ENCODE measurements around the gene NFIB. TPM values are rescaled to one million over a fixed set of nuclear protein-coding genes. Genes with fewer than 3 reads are reported as not detected.

The NFIB gene
- total RNA-seq, 2 experiments from 2014 or later = not detected

DNA sequence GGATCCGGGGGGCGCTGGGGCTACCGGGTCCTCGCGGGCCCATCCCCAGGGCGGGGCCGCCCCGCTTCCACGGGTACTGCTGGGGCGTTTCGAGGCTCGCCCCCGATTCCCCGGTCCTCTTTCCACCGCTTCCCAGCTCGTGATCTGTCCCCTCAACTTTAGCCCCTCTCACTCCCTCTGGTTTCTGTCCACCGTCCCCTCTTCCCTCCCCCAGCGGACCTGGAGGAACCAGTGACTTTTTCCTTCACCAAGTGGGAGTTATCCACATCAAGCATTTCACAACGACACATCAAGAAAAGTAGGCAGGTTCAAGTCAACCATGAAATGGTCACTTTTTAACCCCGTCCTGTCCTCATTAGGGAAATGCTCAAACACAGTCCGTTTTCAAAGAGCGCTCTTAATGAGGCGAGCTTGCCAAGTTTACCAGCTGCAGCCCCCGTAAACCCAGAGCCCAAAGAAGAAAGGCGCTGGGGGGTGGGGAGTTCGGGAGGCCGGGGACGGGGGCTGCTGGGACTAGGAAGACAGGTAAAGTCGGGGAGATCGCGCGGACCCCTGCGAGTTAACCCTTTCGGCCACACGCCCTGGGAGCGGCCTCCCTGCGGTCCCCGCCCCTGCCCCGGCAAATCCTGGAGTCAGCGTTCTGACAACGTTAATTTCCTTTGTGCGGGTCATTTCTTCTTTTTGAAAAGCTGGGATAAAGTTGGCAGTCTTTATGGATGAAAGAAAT, 2.1 kb upstream of the NFIB start:
- peaks cover 18% of the 10 kb centered on the region for H3K4me1 Mint-ChIP-seq (ENCODE audit: low read depth)
- no peak overlapping the region for H3K27ac Mint-ChIP-seq
- H3K36me3 Mint-ChIP-seq (ENCODE audit: low read depth) = peaks cover 1% of the 10 kb centered on the region
- peaks cover 59% of the 10 kb centered on the region for H3K27me3 Mint-ChIP-seq (ENCODE audit: low read depth)
- peak overlapping the region; percentile 66 for H3K4me3 Mint-ChIP-seq
- CTCF ChIA-PET = no interaction called here
- DNase-seq = no peak
- no peaks in the 10 kb centered on the region for H3K9me3 Mint-ChIP-seq
- intact Hi-C loops (cut with micrococcal nuclease) = no loop called here

- H3K27ac Mint-ChIP-seq = no peak overlapping the region
- no peaks in the 10 kb centered on the region for H3K9me3 Mint-ChIP-seq
- CTCF ChIA-PET = no interaction called here
- peaks cover 52% of the 10 kb centered on the region for H3K27me3 Mint-ChIP-seq (ENCODE audit: low read depth)
- peak overlapping the region; percentile 72 for H3K4me3 Mint-ChIP-seq
- peak; percentile 16 for DNase-seq
- peaks cover 16% of the 10 kb centered on the region for H3K4me1 Mint-ChIP-seq (ENCODE audit: low read depth)
- H3K36me3 Mint-ChIP-seq (ENCODE audit: low read depth) = peaks cover 1% of the 10 kb centered on the region
- intact Hi-C loops (cut with micrococcal nuclease) = loop anchor here (1.0 kb wide), 1 partner anchor 7 kb away; no protein-coding TSS in a partner anchor
Observed at GRCh38 chr9:14314929-14315874, 1.3 kb upstream of the NFIB start.

GRCh38 chr9:14314424-14314928, 535 bp upstream of the NFIB start:
- CTCF ChIA-PET = no interaction called here
- DNase-seq = no peak
- H3K27ac Mint-ChIP-seq = no peak overlapping the region

DNA sequence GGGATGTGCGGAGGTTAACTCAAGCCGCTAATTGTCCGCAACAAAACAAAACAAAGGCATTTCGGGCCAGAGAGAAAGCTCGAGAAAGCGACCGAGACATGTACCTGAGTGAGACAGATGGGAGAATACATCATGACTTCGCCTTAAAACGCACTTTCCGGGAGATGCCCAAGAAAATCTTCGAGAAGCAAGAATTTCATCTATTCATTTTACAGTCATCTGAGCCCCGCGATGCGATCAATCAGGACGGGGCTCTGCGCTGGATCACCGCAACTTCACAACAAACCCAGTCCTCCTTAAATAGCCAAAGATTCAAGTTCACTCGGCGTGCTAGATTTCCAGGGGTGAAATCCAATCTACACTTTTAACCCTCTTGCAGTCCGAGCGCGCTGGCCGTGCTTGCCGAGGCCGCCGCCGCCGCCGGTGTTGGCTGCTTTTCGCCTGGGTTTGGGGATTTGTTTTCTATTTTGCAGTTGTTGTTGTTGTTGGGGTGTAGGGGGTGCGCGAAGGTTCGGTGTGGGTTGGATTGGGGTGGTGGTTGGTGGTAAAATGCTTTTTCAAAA, 482 bp downstream of the NFIB start:
- H3K27ac Mint-ChIP-seq = no peak overlapping the region
- intact Hi-C loops (cut with micrococcal nuclease) = loop anchor here (1.0 kb wide), 1 partner anchor 36 kb away; no protein-coding TSS in a partner anchor
- peak overlapping the region; percentile 71 for H3K4me3 Mint-ChIP-seq
- H3K27me3 Mint-ChIP-seq (ENCODE audit: low read depth) = peaks cover 60% of the 10 kb centered on the region
- peaks cover 16% of the 10 kb centered on the region for H3K4me1 Mint-ChIP-seq (ENCODE audit: low read depth)
- CTCF ChIA-PET = no interaction called here
- H3K36me3 Mint-ChIP-seq (ENCODE audit: low read depth) = peaks cover 1% of the 10 kb centered on the region
- peak; percentile 12 for DNase-seq
- no peaks in the 10 kb centered on the region for H3K9me3 Mint-ChIP-seq

More at GRCh38 chr9:14314424-14314928, 535 bp upstream of the NFIB start:
- Mint-ChIP-seq H3K4me3 (peak overlapping the region; percentile 72), H3K4me1 (ENCODE audit: low read depth) (peaks cover 16% of the 10 kb centered on the region), H3K9me3 (no peaks in the 10 kb centered on the region), H3K27me3 (ENCODE audit: low read depth) (peaks cover 53% of the 10 kb centered on the region), H3K36me3 (ENCODE audit: low read depth) (peaks cover 1% of the 10 kb centered on the region)
- intact Hi-C loops (cut with micrococcal nuclease) = loop anchor here (1.0 kb wide), 1 partner anchor 8 kb away; no protein-coding TSS in a partner anchor

DNA sequence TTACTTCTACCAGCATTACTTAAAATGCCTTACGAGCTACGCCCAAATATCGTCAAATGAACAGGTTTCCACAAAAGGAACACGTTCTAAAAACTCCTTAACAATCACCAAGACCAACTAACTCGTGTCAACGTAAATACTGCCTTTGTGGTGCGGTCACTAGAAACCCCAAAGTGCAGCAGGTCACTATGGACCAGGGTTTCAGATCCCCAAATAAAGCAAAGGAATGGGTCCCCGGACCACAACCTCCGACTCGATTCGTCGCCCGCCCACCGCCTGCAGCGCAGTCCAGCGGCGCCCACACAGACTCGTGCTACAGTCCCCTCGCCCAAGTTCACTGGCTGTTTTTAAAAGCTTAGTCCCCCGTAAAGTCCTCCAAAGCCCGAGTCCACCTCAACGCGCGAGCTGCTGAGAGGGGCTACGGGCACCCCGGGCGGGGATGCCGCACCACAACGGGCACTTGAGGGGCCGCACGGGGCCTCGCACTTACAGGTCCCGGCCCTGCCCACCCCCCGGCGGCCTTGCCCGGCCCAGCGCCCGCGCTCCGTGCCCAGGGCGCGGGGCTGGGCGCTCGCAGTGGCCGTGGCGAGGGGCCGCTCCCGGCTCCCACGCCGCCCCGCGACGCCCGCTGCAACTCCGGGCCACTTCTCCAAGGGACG, 1.1 kb downstream of the NFIB start:
- no peak for DNase-seq
- Mint-ChIP-seq H3K4me1 (ENCODE audit: low read depth) (peaks cover 16% of the 10 kb centered on the region), H3K27ac (no peak overlapping the region), H3K27me3 (ENCODE audit: low read depth) (peaks cover 62% of the 10 kb centered on the region), H3K36me3 (ENCODE audit: low read depth) (peaks cover 1% of the 10 kb centered on the region), H3K4me3 (peak overlapping the region; percentile 39), H3K9me3 (no peaks in the 10 kb centered on the region)
- intact Hi-C loops (cut with micrococcal nuclease) = loop anchor here (1.0 kb wide), 1 partner anchor 36 kb away; no protein-coding TSS in a partner anchor
- CTCF ChIA-PET = interaction anchor here (0.8 kb wide), 1 partner anchor 34 kb away, joined by 4 read pairs; no protein-coding TSS in a partner anchor

GRCh38 chr9:14311956-14312685, 1.8 kb downstream of the NFIB start:
- Mint-ChIP-seq H3K4me3 (peak overlapping the region; percentile 39), H3K27me3 (ENCODE audit: low read depth) (peaks cover 57% of the 10 kb centered on the region), H3K27ac (no peak overlapping the region), H3K9me3 (no peaks in the 10 kb centered on the region), H3K36me3 (ENCODE audit: low read depth) (peaks cover 1% of the 10 kb centered on the region), H3K4me1 (ENCODE audit: low read depth) (peaks cover 16% of the 10 kb centered on the region)
- CTCF ChIA-PET = interaction anchor here (0.8 kb wide), 1 partner anchor 35 kb away, joined by 4 read pairs; no protein-coding TSS in a partner anchor
- intact Hi-C loops (cut with micrococcal nuclease) = loop anchor here (2.0 kb wide), 1 partner anchor 13 kb away; no protein-coding TSS in a partner anchor
- no peak for DNase-seq

DNA sequence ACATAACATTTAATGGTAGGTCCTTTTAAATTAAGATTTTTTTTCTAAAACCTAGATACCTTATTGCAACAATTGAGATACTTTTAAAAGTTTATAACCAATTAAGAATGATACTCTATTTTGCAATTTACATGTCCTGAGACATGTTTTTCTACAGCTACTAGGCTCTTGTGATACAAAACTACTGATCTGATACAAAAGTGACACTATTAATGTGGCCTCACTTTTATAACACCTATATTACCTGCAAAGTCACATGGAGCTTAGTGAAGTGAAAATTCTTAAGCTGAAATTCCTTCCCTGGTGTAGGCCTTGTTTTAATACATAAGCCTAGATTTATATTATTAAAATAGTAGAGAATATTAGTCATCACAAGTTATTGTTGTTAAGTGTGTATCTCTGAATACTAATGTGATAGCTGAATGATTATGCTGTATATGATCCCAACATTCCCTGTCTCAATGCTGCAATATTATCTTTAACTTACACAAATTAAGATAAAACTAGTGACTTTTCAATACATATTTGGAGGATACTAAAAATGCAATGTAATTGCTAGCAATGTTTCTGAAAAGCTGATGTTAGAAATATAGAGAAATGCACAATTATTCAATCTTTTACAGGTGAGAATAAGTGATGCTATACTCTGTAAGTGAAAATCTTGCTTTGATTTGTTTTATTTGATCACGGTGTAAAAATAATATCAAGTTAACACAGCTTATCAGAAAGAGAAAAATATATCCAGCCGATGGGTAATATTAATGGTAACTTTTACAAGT, 2.6 kb downstream of the NFIB start:
- CTCF ChIA-PET = no interaction called here
- Mint-ChIP-seq H3K4me1 (ENCODE audit: low read depth) (peaks cover 13% of the 10 kb centered on the region), H3K4me3 (no peak overlapping the region), H3K36me3 (ENCODE audit: low read depth) (peaks cover 1% of the 10 kb centered on the region), H3K27ac (no peak overlapping the region), H3K27me3 (ENCODE audit: low read depth) (peaks cover 55% of the 10 kb centered on the region), H3K9me3 (no peaks in the 10 kb centered on the region)
- DNase-seq = no peak
- intact Hi-C loops (cut with micrococcal nuclease) = loop anchor here (2.0 kb wide), 1 partner anchor 13 kb away; no protein-coding TSS in a partner anchor

- Mint-ChIP-seq H3K4me1 (ENCODE audit: low read depth) (peaks cover 11% of the 10 kb centered on the region), H3K36me3 (ENCODE audit: low read depth) (peaks cover 1% of the 10 kb centered on the region), H3K27ac (no peak overlapping the region), H3K4me3 (no peak overlapping the region), H3K9me3 (no peaks in the 10 kb centered on the region), H3K27me3 (ENCODE audit: low read depth) (peaks cover 53% of the 10 kb centered on the region)
- no peak for DNase-seq
- CTCF ChIA-PET = no interaction called here
- intact Hi-C loops (cut with micrococcal nuclease) = loop anchor here (2.0 kb wide), 1 partner anchor 14 kb away; no protein-coding TSS in a partner anchor
Observed at GRCh38 chr9:14310311-14310710, 3.6 kb downstream of the NFIB start.

GRCh38 chr9:14309403-14309802, 4.5 kb downstream of the NFIB start:
- CTCF ChIA-PET = no interaction called here
- Mint-ChIP-seq H3K9me3 (no peaks in the 10 kb centered on the region), H3K4me1 (ENCODE audit: low read depth) (peaks cover 7% of the 10 kb centered on the region), H3K27ac (no peak overlapping the region), H3K27me3 (ENCODE audit: low read depth) (peaks cover 56% of the 10 kb centered on the region), H3K36me3 (ENCODE audit: low read depth) (peaks cover 1% of the 10 kb centered on the region), H3K4me3 (no peak overlapping the region)
- intact Hi-C loops (cut with micrococcal nuclease) = no loop called here
- DNase-seq = no peak

GRCh38 chr9:14308853-14309145, 5.1 kb downstream of the NFIB start:
- intact Hi-C loops (cut with micrococcal nuclease) = no loop called here
- Mint-ChIP-seq H3K4me1 (ENCODE audit: low read depth) (peaks cover 5% of the 10 kb centered on the region), H3K36me3 (ENCODE audit: low read depth) (peaks cover 1% of the 10 kb centered on the region), H3K4me3 (no peak overlapping the region), H3K27me3 (ENCODE audit: low read depth) (peaks cover 56% of the 10 kb centered on the region), H3K27ac (no peak overlapping the region), H3K9me3 (no peaks in the 10 kb centered on the region)
- CTCF ChIA-PET = no interaction called here
- DNase-seq = no peak

Data from activated naive CD4-positive, alpha-beta T cell treated with anti-CD3 and anti-CD28 coated beads for 36 hours (primary cell).